ENCODE results near the gene PSMB5. TPM values are rescaled to one million over a fixed set of nuclear protein-coding genes. Genes with fewer than 3 reads are reported as not detected.

The PSMB5 gene
- total RNA-seq, 2 experiments from 2014 or later = 66.7 to 95.3 TPM

GRCh38 chr14:22981876-22982476 lies 52.7 kb downstream of the PSMB5 start:
- CTCF ChIA-PET = interaction anchor here (0.7 to 25.7 kb wide), 23 partner anchors 10 to 1132 kb away, joined by 3 to 867 read pairs (median 6); partner anchors contain the start of genes CDH24, HAUS4, PRMT5 and PSMB11

GRCh38 chr14:22981090-22981875 lies 53.4 kb downstream of the PSMB5 start:
- no peak for ATAC-seq
- Mint-ChIP-seq H3K27ac (no peak overlapping the region), H3K4me1 (peaks cover 4% of the 10 kb centered on the region)

More at GRCh38 chr14:22981876-22982476, 52.7 kb downstream of the PSMB5 start:
- Mint-ChIP-seq H3K27ac (no peak overlapping the region), H3K4me3 (peak overlapping the region; percentile 24), H3K9me3 (ENCODE audit: low read depth) (no peaks in the 10 kb centered on the region), H3K27me3 (peaks cover 28% of the 10 kb centered on the region), H3K4me1 (peaks cover 4% of the 10 kb centered on the region), H3K36me3 (peaks cover 2% of the 10 kb centered on the region)
- DNase-seq (no peak), ATAC-seq (no peak)

GRCh38 chr14:22980672-22981089 lies 54.0 kb downstream of the PSMB5 start:
- Mint-ChIP-seq H3K4me1 (peaks cover 4% of the 10 kb centered on the region), H3K27ac (no peak overlapping the region), H3K4me3 (no peak overlapping the region), H3K36me3 (peaks cover 2% of the 10 kb centered on the region), H3K27me3 (peaks cover 33% of the 10 kb centered on the region), H3K9me3 (ENCODE audit: low read depth) (no peaks in the 10 kb centered on the region)
- ATAC-seq = no peak
- DNase-seq = no peak
- CTCF ChIA-PET = interaction anchor here (2.8 to 25.7 kb wide), 6 partner anchors 9 to 79 kb away, joined by 13 to 867 read pairs (median 72); partner anchors contain the start of genes CDH24, HAUS4 and PRMT5

More at GRCh38 chr14:22981090-22981875, 53.4 kb downstream of the PSMB5 start:
- CTCF ChIA-PET = interaction anchor here (1.0 to 25.7 kb wide), 16 partner anchors 9 to 410 kb away, joined by 3 to 867 read pairs (median 14); partner anchors contain the start of genes CDH24, HAUS4, PRMT5 and PSMB11
- peaks cover 30% of the 10 kb centered on the region for H3K27me3 Mint-ChIP-seq
- peaks cover 2% of the 10 kb centered on the region for H3K36me3 Mint-ChIP-seq
- no peak for DNase-seq
- H3K9me3 Mint-ChIP-seq (ENCODE audit: low read depth) = no peaks in the 10 kb centered on the region
- H3K4me3 Mint-ChIP-seq = no peak overlapping the region

GRCh38 chr14:22979748-22980392 lies 54.8 kb downstream of the PSMB5 start:
- H3K27ac Mint-ChIP-seq = no peak overlapping the region

GRCh38 chr14:22978981-22979671 lies 55.6 kb downstream of the PSMB5 start:
- H3K9me3 Mint-ChIP-seq (ENCODE audit: low read depth) = no peaks in the 10 kb centered on the region
- peaks cover 4% of the 10 kb centered on the region for H3K4me1 Mint-ChIP-seq
- CTCF ChIA-PET = interaction anchor here (1.2 to 25.7 kb wide), 6 partner anchors 7 to 408 kb away, joined by 3 to 867 read pairs (median 7); partner anchors contain the start of genes AJUBA and CDH24

More at GRCh38 chr14:22979748-22980392, 54.8 kb downstream of the PSMB5 start:
- Mint-ChIP-seq H3K27me3 (peaks cover 33% of the 10 kb centered on the region), H3K9me3 (ENCODE audit: low read depth) (no peaks in the 10 kb centered on the region), H3K4me1 (peaks cover 4% of the 10 kb centered on the region), H3K4me3 (no peak overlapping the region), H3K36me3 (peaks cover 2% of the 10 kb centered on the region)
- DNase-seq = no peak
- ATAC-seq = no peak
- CTCF ChIA-PET = interaction anchor here (25.7 kb wide), 1 partner anchor 80 kb away, joined by 867 read pairs; the partner anchor contains the start of gene CDH24

GRCh38 chr14:22978487-22978837 lies 56.2 kb downstream of the PSMB5 start:
- peaks cover 2% of the 10 kb centered on the region for H3K36me3 Mint-ChIP-seq
- no peaks in the 10 kb centered on the region for H3K9me3 Mint-ChIP-seq (ENCODE audit: low read depth)
- CTCF ChIA-PET = interaction anchor here (1.2 to 25.7 kb wide), 8 partner anchors 7 to 408 kb away, joined by 3 to 867 read pairs (median 8); partner anchors contain the start of genes AJUBA and CDH24
- DNase-seq = no peak
- peaks cover 33% of the 10 kb centered on the region for H3K27me3 Mint-ChIP-seq
- no peak overlapping the region for H3K4me3 Mint-ChIP-seq
- no peak for ATAC-seq
- H3K4me1 Mint-ChIP-seq = peaks cover 4% of the 10 kb centered on the region
- no peak overlapping the region for H3K27ac Mint-ChIP-seq

More at GRCh38 chr14:22978981-22979671, 55.6 kb downstream of the PSMB5 start:
- ATAC-seq (no peak), DNase-seq (no peak)
- Mint-ChIP-seq H3K36me3 (peaks cover 2% of the 10 kb centered on the region), H3K27ac (no peak overlapping the region), H3K27me3 (peaks cover 33% of the 10 kb centered on the region), H3K4me3 (no peak overlapping the region)

- Mint-ChIP-seq H3K36me3 (peaks cover 2% of the 10 kb centered on the region), H3K27me3 (peaks cover 33% of the 10 kb centered on the region), H3K27ac (no peak overlapping the region), H3K9me3 (ENCODE audit: low read depth) (no peaks in the 10 kb centered on the region), H3K4me3 (no peak overlapping the region), H3K4me1 (peaks cover 4% of the 10 kb centered on the region)
- no peak for DNase-seq
- ATAC-seq = no peak
- CTCF ChIA-PET = interaction anchor here (1.2 to 13.3 kb wide), 8 partner anchors 8 to 407 kb away, joined by 3 to 200 read pairs (median 7); partner anchors contain the start of gene AJUBA
Observed at GRCh38 chr14:22977684-22978486, 56.8 kb downstream of the PSMB5 start.

GRCh38 chr14:22977434-22977683 lies 57.3 kb downstream of the PSMB5 start:
- H3K27ac Mint-ChIP-seq = no peak overlapping the region
- no peak overlapping the region for H3K4me3 Mint-ChIP-seq
- CTCF ChIA-PET = interaction anchor here (1.2 to 13.3 kb wide), 6 partner anchors 8 to 86 kb away, joined by 3 to 200 read pairs (median 8); partner anchors contain the start of gene AJUBA
- no peak for ATAC-seq
- peaks cover 33% of the 10 kb centered on the region for H3K27me3 Mint-ChIP-seq
- no peak for DNase-seq
- H3K36me3 Mint-ChIP-seq = peaks cover 2% of the 10 kb centered on the region
- no peaks in the 10 kb centered on the region for H3K9me3 Mint-ChIP-seq (ENCODE audit: low read depth)
- H3K4me1 Mint-ChIP-seq = peaks cover 4% of the 10 kb centered on the region

- Mint-ChIP-seq H3K36me3 (peaks cover 2% of the 10 kb centered on the region), H3K4me3 (no peak overlapping the region), H3K27me3 (peaks cover 33% of the 10 kb centered on the region), H3K27ac (no peak overlapping the region), H3K4me1 (peaks cover 4% of the 10 kb centered on the region), H3K9me3 (ENCODE audit: low read depth) (no peaks in the 10 kb centered on the region)
- CTCF ChIA-PET = interaction anchor here (1.2 to 13.3 kb wide), 7 partner anchors 9 to 86 kb away, joined by 3 to 200 read pairs (median 6); partner anchors contain the start of gene AJUBA
- DNase-seq (no peak), ATAC-seq (no peak)
Observed at GRCh38 chr14:22976620-22977433, 57.9 kb downstream of the PSMB5 start.
